GM10847 (cell line): ENCODE data around the gene OGA.

Experiments used
- POLR2A ChIP-seq: IDR thresholded peaks from 2 replicates; pipeline ENCODE4 v1.6.1; 2011; ENCODE audit not compliant: insufficient read length; ENCODE audit errors: extremely low read depth

The OGA gene

GRCh38 chr10:101840741-101841453, 22.7 kb upstream of the OGA start:
- no peak for TF ChIP-seq POLR2A

DNA sequence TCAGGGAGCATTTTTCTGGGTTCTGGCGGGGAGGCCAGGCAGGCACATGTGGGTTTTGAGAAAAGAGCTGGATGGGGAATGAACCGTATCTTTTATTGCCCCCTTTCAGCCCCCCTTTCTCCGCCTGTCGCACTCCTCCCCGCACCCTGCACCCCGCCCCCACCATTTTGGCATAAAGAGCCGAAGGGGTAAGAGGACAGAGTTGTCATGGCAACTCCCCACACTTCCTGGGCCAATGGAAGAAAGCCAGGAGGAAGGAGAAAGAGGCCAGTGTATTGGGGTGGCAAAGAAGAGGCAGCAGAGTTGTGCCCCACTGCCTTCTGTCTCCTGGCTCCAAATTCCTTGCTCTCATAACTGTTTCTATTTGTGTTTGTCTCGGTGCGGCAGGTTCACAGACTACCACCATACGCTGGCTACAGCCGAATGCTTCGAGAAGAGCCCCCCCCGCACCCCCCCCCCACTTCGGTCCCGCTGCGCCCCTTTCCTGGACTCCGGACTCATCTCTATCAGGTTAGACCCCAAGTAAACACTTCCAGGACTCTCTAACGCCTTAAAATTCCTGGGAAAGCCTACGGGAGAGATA, 21.9 kb upstream of the OGA start:
- no peak for TF ChIP-seq POLR2A

GRCh38 chr10:101839416-101840063, 21.3 kb upstream of the OGA start:
- no peak for TF ChIP-seq POLR2A

- TF ChIP-seq POLR2A = no peak
Measured at GRCh38 chr10:101839002-101839401, 20.8 kb upstream of the OGA start.

DNA sequence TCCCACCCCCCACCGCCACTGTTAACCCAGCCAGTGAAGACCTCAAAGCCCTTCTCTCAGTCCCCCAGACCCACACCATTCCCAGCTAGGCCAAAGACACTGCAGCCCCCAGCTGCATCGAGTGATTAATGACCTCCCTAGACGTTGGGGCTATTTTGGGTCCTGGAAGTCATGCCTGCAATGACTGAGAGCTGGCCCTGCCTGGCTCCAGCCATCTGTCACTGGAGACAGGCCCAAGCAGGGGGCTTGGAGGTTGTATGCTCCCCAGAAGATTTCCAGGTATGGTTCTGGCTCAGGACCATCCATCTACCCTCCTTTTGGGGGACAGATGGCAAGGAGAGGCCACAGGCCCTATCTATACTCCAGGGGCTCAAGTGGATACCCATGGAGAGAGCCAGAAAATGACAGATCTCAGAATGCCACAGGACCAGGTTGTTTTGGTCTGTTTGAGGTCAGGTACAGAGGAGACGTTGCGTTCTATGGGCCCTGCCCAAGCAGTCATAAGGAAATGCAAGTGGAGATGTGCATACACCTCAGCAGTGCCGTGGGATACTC, 20.2 kb upstream of the OGA start:
- no peak for TF ChIP-seq POLR2A

GRCh38 chr10:101837748-101838147, 19.5 kb upstream of the OGA start:
- no peak for TF ChIP-seq POLR2A

GRCh38 chr10:101835362-101835761, 17.1 kb upstream of the OGA start:
- no peak for TF ChIP-seq POLR2A

DNA sequence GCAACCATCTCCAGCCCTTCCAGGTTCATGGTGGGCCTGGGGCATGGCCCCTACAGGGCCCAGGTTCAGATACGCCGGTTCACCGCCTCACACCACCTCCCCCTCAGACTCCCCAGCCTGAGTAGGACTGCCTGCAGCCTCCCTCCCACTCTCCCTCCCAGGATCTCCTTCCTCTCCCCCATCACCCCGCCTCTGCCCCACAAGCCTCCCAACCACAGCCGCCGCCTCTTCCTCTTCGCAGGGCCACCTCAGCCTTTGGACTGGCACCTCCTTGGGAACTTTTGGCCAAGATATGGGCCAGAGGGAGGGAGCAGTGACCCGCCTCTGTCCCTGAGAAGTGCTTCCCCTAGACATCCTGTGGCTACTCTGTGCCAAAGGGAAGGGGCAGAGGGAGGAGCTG, 16.1 kb upstream of the OGA start:
- TF ChIP-seq POLR2A = no peak

DNA sequence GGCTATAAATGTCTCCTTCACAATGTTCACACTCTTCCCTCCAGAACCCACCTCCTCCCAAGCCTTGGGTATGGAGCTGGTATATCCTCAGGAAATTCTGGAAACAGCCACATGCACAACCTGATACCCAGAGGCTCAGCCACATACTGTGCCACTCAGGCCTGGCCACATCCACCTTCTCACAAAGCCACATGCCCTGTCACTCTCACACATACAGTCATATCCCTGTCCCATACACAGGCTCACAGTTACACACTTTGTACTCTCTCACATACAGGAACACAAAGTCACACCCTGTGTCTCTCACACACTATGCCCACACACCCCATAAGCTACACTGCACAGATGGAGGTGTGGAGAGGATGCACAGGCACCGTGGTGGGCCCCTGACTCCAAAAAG, 15.2 kb upstream of the OGA start:
- TF ChIP-seq POLR2A = no peak

- no peak for TF ChIP-seq POLR2A
Measured at GRCh38 chr10:101832325-101832771, 14.1 kb upstream of the OGA start.

DNA sequence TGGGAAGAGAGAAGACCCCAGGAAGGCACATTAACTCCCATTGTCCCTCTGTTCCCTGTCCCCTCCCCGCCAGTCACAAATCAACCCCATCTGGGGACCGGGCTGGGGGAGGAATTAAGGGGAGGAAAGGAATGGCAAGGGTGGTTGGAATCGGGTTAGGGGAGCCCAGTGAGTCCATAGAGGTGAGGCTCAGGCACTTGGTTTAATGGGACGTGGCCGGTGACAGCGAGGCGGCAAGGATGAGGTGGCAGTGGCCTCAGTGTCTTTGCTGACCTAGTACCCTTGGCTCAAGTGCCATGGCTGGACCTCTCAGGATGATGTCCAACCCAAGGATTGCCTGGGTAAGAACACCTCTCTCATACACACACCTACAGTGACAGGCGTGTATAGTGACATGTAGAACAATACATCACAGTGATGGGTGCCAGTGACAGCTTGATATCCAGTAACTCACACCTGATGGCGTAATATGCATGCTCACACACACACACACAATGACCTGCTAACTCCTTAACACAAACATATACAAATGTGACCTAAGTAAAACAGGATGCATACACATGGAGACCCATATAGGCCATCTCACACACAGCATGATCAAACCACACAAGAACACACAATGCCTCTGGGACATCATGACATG, 13.0 kb upstream of the OGA start:
- no peak for TF ChIP-seq POLR2A

DNA sequence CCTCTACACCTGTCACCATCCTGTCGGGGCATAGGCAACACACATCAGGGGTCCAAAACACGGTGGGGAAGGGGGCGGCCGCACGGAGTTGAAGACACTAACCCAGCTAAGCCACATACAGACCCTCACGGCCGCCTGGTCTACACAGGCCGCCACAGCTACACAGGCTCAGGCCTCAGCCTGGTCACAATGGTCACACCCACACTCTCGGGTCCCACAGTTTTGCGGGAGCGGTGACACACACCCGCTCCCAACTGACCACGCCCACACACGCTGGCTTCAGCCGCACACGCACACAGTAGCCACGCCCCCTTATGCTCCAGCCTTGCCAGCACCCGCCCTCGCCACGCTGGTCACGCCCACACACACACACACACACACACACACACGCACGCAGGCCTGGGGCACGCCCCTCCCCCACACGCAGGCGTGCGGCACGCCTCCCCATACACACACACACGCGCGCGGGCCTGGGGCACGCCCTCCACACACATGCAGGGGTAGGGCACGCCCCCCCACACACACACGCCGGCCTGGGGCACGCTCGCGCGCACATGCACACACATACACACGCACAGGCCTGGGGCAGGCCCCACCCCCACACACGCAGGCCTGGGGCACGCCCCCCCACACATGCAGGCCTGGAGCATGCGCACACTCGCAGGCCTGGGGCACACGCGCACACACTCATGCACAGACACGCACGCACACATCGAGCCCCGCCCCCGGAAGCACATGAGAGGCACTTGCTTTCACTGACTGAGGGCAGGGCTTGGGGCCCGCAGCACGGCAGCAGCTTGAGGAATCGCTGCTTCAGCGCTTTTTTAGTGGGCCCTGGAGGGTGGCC, 12.3 kb upstream of the OGA start:
- TF ChIP-seq POLR2A = peak; percentile 44

- no peak for TF ChIP-seq POLR2A
Measured at GRCh38 chr10:101829561-101830315, 11.5 kb upstream of the OGA start.
